C4-2B (cell line): ENCODE results near the gene NT5C3B.

Experiments
- CTCF ChIP-seq: fragments of 450-650 bp; conservative IDR thresholded peaks from 2 replicates; pipeline ENCODE4 v1.5.1; 2017; ENCODE audit warnings: mild to moderate bottlenecking
- ZFX ChIP-seq: fragments of 450-650 bp; IDR thresholded peaks from 2 replicates; pipeline ENCODE4 v1.6.1; 2017

DNA sequence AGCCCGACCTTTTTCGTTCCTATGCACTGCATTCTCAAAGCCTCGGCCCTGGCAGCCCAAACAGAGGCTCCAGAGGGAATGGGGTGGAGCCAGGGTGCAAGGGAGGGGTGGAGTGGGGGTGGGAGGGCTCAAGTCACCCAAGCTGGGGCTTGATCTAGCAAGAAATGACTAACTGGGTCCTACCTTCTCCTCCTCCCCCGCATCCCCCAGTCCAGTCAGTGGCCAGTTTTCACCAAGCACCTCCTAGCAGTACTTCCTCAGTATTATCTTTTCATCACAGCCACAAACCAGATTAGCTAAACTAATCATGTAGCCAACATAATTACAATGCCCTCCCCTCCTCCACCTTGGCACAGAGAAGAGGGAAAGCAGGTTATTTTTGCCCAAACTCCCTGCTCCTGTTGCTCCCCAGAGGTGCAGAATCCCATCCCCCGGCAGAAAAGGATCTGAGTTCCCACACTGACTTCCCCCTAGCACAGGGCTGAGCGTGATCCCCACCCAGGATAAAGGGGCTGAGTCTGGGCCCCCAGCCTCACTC lies 51.8 kb downstream of the NT5C3B start:
- TF ChIP-seq CTCF = no peak
- TF ChIP-seq ZFX = no peak
